SU-DHL-6 (cell line): Measurements from ENCODE around the gene CCDC152.
"Not testable (repeated sequence)": the region's sequence is repeated elsewhere in the genome, so short reads cannot be mapped to it uniquely, and the experiment has no call there.

Source experiments
- H2AFZ ChIP-seq: fragments of 200-600 bp; sonication (generic); 2 replicates; pipeline ENCODE4 v1.6.1; 2014; ENCODE audit warnings: low read depth, mild to moderate bottlenecking, moderate library complexity, mixed read lengths, antibody characterized with exemption, low read length; ENCODE audit not compliant: severe bottlenecking
- H3F3A ChIP-seq: fragments of 200-600 bp; shearing (Covaris generic); 2 replicates; pipeline ENCODE4 v1.6.0; 2016; ENCODE audit warnings: antibody characterized with exemption, mild to moderate bottlenecking; ENCODE audit not compliant: insufficient read depth
- H3K27ac ChIP-seq: fragments of 200-600 bp; sonication (generic); 2 replicates; pipeline ENCODE4 v1.5.1; 2016; ENCODE audit warnings: low read depth, mild to moderate bottlenecking, low read length, moderate library complexity, mixed read lengths
- H3K27me3 ChIP-seq: fragments of 200-600 bp; sonication (generic), shearing (Covaris generic); 2 replicates; pipeline ENCODE4 v1.6.0; 2014; ENCODE audit warnings: mild to moderate bottlenecking, low read length
- H3K36me3 ChIP-seq: fragments of 200-600 bp; sonication (generic); 2 replicates; pipeline ENCODE4 v1.6.1; 2014; ENCODE audit warnings: mild to moderate bottlenecking, low read length, mixed read lengths
- H3K4me2 ChIP-seq: fragments of 300-600, 200-600 bp; shearing (Covaris generic), sonication (generic); 2 replicates; pipeline ENCODE4 v1.6.0; 2014; ENCODE audit warnings: low read length, low read depth, mild to moderate bottlenecking; ENCODE audit not compliant: poor library complexity, severe bottlenecking
- H3K4me3 ChIP-seq: fragments of 200-600 bp; sonication (generic); 2 replicates; pipeline ENCODE4 v1.5.1; 2014; ENCODE audit warnings: antibody characterized with exemption, low read length, mild to moderate bottlenecking, mixed read lengths; ENCODE audit not compliant: insufficient read depth, poor library complexity, severe bottlenecking
- H3K79me2 ChIP-seq: fragments of 200-600 bp; sonication (generic); 2 replicates; pipeline ENCODE4 v1.6.1; 2014; ENCODE audit warnings: mild to moderate bottlenecking, low read length, moderate library complexity; ENCODE audit not compliant: insufficient read depth
- H3K9ac ChIP-seq: fragments of 200-600 bp; sonication (generic); 2 replicates; pipeline ENCODE4 v1.7.0; 2014; ENCODE audit warnings: mild to moderate bottlenecking, low read length
- H3K9me2 ChIP-seq: fragments of 200-600 bp; sonication (generic); replicated peaks from 2 replicates; pipeline ENCODE4 v1.6.1; 2014; ENCODE audit warnings: low read length; ENCODE audit not compliant: insufficient read depth
- H3K9me3 ChIP-seq: fragments of 200-600 bp; sonication (generic); 2 replicates; pipeline ENCODE4 v1.6.1; 2014; ENCODE audit warnings: low read length, mixed read lengths; ENCODE audit not compliant: insufficient read depth
- H4K20me1 ChIP-seq: fragments of 200-600 bp; sonication (generic); 2 replicates; pipeline ENCODE4 v1.6.1; 2014; ENCODE audit warnings: low read depth, mild to moderate bottlenecking, antibody characterized with exemption, low read length, moderate library complexity, mixed read lengths
- EZH2phosphoT487 ChIP-seq: fragments of 200-600 bp; sonication (generic), shearing (Covaris generic); conservative IDR thresholded peaks from 2 replicates; pipeline ENCODE4 v1.6.1; 2018; ENCODE audit warnings: mild to moderate bottlenecking, antibody characterized with exemption, low read length, moderate library complexity, mixed read lengths
- TF ChIP-seq, protein P1 (sequence below): fragments of 200-600 bp; sonication (generic); IDR thresholded peaks from one replicate; pipeline ENCODE4 v1.5.1; 2017; ENCODE audit warnings: antibody characterized with exemption, mild to moderate bottlenecking, low read length, moderate library complexity; ENCODE audit not compliant: insufficient read depth, poor library complexity, severe bottlenecking

The CCDC152 gene

DNA sequence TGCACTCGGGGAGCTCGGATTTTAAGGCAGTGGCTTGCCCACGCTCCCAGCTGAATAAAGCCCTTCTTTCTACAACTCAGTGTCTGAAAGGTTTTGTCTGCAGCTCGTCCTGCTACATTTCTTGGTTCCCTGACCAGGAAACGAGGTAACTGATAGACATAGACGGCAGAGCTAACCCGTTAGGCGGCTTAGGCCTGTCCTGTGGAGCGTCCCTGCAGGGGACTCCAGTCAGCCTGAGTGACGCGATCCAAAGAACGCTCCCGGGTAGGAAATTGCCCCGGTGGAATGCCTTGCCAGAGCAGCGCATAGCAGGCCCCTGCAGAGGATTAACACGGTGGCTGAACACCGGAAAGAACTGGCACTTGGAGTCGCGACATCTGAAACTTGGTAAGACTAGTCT lies 56.9 kb downstream of the CCDC152 start:
- no peaks in the 10 kb centered on the region for H4K20me1 ChIP-seq
- H3K27ac ChIP-seq: no peak overlapping the region
- no peak overlapping the region for H3K9ac ChIP-seq
- no peaks in the 10 kb centered on the region for H3K79me2 ChIP-seq
- H3K4me2 ChIP-seq: no peak overlapping the region
- no peaks in the 10 kb centered on the region for H3K36me3 ChIP-seq
- H2AFZ ChIP-seq: no peak overlapping the region
- no peaks in the 10 kb centered on the region for H3K9me3 ChIP-seq
- H3K9me2 ChIP-seq: no peaks in the 10 kb centered on the region
- TF ChIP-seq, protein P1, sequence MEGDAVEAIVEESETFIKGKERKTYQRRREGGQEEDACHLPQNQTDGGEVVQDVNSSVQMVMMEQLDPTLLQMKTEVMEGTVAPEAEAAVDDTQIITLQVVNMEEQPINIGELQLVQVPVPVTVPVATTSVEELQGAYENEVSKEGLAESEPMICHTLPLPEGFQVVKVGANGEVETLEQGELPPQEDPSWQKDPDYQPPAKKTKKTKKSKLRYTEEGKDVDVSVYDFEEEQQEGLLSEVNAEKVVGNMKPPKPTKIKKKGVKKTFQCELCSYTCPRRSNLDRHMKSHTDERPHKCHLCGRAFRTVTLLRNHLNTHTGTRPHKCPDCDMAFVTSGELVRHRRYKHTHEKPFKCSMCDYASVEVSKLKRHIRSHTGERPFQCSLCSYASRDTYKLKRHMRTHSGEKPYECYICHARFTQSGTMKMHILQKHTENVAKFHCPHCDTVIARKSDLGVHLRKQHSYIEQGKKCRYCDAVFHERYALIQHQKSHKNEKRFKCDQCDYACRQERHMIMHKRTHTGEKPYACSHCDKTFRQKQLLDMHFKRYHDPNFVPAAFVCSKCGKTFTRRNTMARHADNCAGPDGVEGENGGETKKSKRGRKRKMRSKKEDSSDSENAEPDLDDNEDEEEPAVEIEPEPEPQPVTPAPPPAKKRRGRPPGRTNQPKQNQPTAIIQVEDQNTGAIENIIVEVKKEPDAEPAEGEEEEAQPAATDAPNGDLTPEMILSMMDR: no peak
- TF ChIP-seq EZH2phosphoT487: no peak
- no peaks in the 10 kb centered on the region for H3F3A ChIP-seq
- no peaks in the 10 kb centered on the region for H3K27me3 ChIP-seq
- no peak overlapping the region for H3K4me3 ChIP-seq

DNA sequence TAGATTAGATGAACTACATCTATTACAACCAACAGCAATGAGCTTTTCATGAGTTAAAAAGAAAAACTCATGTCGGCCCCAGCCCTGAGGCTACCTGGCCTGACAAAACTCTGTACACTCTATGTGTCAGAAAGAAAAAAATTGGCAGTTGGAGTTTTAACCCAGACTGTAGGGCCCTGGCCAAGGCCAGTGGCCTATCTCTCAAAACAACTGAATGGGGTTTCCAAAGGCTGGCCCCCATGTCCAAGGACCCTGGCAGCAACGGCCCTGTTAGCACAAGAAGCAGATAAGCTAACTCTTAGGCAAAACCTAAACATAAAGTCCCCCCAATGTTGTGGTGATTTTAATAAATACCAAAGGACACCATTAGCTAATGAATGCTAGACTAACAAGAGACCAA lies 59.9 kb downstream of the CCDC152 start:
- H3F3A ChIP-seq, H3K9me3 ChIP-seq, H3K4me3 ChIP-seq, H3K36me3 ChIP-seq, H3K79me2 ChIP-seq, H2AFZ ChIP-seq, H4K20me1 ChIP-seq, H3K27me3 ChIP-seq, H3K9me2 ChIP-seq, H3K9ac ChIP-seq, H3K27ac ChIP-seq, H3K4me2 ChIP-seq: not testable (repeated sequence)

- Histone ChIP-seq H2AFZ (no peak overlapping the region), H3K36me3 (no peaks in the 10 kb centered on the region), H3K27me3 (no peaks in the 10 kb centered on the region), H3K4me2 (no peak overlapping the region), H3K9me2 (no peaks in the 10 kb centered on the region), H3K27ac (no peak overlapping the region), H3F3A (no peaks in the 10 kb centered on the region), H3K9me3 (no peaks in the 10 kb centered on the region), H3K79me2 (no peaks in the 10 kb centered on the region), H3K9ac (no peak overlapping the region), H3K4me3 (no peak overlapping the region), H4K20me1 (no peaks in the 10 kb centered on the region)
- TF ChIP-seq, protein P1: no peak
- no peak for TF ChIP-seq EZH2phosphoT487
These were observed 63.1 kb downstream of the CCDC152 start for GRCh38 chr5:42819745-42820144.

DNA sequence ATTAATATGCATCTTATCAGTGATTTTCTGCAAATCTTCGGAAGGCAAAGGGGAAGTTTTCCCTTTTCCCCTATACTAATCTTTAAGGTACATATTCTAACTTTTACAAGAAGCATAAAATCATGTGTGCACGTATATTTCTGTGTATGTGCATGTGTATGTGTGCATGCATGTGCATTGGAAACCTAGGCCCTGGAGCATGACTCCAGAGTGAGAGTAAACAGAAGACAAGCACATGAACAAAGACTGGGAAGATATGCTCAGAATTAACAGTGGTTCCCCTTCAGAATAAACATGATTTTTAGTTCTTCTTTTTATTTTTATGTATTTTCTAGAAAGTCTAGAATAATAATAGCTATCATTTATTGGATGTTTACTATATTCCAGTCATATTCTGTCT lies 65.9 kb downstream of the CCDC152 start:
- H3K4me3 ChIP-seq: no peak overlapping the region

More for the DNA sequence above, 65.9 kb downstream of the CCDC152 start:
- Histone ChIP-seq H3K27ac (no peak overlapping the region), H3K4me2 (no peak overlapping the region), H4K20me1 (no peaks in the 10 kb centered on the region), H3K9ac (no peak overlapping the region), H3F3A (no peaks in the 10 kb centered on the region), H3K9me3 (no peaks in the 10 kb centered on the region), H3K79me2 (no peaks in the 10 kb centered on the region), H3K27me3 (no peaks in the 10 kb centered on the region), H3K9me2 (no peaks in the 10 kb centered on the region), H3K36me3 (no peaks in the 10 kb centered on the region), H2AFZ (no peak overlapping the region)
- TF ChIP-seq, protein P1: no peak
- TF ChIP-seq EZH2phosphoT487: no peak
